ENCODE data around the gene ANKHD1. TPM values are rescaled to one million over a fixed set of nuclear protein-coding genes. Genes with fewer than 3 reads are reported as not detected.

ANKHD1 gene
- total RNA-seq, 2 experiments from 2014 or later: 90.6 to 143 TPM

DNA sequence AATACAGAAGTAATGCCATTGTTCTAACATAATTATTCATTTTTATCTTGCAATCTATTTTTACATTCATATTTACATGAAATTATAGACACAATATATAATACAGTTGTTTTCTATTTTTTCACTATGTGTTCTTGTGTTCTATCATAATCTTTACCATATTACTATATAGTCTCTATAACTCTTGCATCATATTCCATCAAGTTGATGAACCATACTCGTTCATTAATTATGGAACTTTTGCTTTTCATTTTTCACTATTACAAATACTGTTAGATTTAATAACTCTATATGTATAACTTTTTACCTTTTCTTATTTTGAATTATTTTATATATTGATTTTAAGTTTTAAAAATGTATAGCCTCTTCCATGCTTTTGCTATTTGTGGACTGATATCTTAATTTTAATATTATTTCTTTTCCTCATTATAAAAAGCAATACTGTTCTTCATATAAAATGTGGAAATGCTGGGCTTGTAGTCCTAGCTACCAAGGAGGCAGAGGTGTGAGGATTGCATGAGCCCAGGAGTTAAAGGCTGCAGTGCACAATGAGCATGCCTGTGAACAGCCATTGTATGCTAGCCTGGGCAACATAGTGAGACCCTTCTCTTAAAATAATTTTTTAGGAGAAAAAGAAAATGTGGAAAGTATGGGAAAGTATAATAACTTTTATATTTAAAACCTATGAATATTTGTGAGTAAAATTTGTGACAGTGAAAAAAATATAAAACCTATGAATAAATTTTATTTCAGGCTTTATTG is 65.5 kb downstream of the ANKHD1 start:
- Histone ChIP-seq H4K20me1 (ENCODE audit: insufficient read depth, low read length) (no peaks in the 10 kb centered on the region), H3K79me2 (ENCODE audit: insufficient read depth, low read depth, low read length) (peaks cover 3% of the 10 kb centered on the region; the same call in 1 of the 2 replicates), H3K4me2 (ENCODE audit: low read length) (no peak overlapping the region), H3K36me3 (ENCODE audit: insufficient read depth, low read length) (peaks cover 71% of the 10 kb centered on the region), H2AFZ (ENCODE audit: low read length) (no peak overlapping the region), H3K9me3 (ENCODE audit: low read length) (no peaks in the 10 kb centered on the region), H3K27ac (ENCODE audit: low read depth, low read length, poor library complexity, severe bottlenecking) (no peak overlapping the region), H3K4me3 (ENCODE audit: low read depth, low read length, poor library complexity, severe bottlenecking) (no peak overlapping the region), H3K9me2 (ENCODE audit: insufficient read depth, low read length) (no peaks in the 10 kb centered on the region), H3K4me1 (ENCODE audit: insufficient read depth, low read length, poor library complexity, severe bottlenecking) (no peaks in the 10 kb centered on the region)
- BruUV-seq (replicated peaks): no TSS peak
- no peak for DNase-seq (ENCODE audit: low spot score)
- CTCF ChIA-PET (ENCODE audit: unreplicated experiment): no interaction called here
- intact Hi-C loops (cut with micrococcal nuclease; ENCODE audit: unreplicated experiment): no loop called here
- TF ChIP-seq, protein P1, sequence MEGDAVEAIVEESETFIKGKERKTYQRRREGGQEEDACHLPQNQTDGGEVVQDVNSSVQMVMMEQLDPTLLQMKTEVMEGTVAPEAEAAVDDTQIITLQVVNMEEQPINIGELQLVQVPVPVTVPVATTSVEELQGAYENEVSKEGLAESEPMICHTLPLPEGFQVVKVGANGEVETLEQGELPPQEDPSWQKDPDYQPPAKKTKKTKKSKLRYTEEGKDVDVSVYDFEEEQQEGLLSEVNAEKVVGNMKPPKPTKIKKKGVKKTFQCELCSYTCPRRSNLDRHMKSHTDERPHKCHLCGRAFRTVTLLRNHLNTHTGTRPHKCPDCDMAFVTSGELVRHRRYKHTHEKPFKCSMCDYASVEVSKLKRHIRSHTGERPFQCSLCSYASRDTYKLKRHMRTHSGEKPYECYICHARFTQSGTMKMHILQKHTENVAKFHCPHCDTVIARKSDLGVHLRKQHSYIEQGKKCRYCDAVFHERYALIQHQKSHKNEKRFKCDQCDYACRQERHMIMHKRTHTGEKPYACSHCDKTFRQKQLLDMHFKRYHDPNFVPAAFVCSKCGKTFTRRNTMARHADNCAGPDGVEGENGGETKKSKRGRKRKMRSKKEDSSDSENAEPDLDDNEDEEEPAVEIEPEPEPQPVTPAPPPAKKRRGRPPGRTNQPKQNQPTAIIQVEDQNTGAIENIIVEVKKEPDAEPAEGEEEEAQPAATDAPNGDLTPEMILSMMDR (conservative IDR thresholded peaks at IDR 0.05; ENCODE audit: low read length): no peak
- TF ChIP-seq EZH2phosphoT487 (IDR thresholded peaks at IDR 0.05; ENCODE audit: borderline replicate concordance, low read depth, low read length): no peak
- POLR2A ChIA-PET: no interaction called here

DNA sequence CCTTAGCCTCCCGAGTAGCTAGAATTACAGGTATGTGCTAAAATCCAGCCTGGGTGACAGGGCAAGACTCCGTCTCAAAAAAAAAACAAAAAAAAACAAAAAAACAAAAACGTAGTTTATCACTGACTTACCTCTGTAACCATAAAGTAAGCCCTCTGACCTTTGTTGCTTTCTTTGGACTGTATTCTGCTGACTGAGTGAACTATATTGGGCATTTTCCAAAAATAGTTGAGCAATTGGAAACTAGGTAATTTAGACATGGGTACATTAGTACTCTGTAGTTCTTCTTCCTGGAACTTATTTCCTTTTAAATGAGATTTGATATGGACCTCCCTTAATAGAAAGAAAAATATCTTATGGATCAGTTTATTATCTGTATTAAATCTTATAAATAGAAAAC is 66.6 kb downstream of the ANKHD1 start:
- intact Hi-C loops (cut with micrococcal nuclease; ENCODE audit: unreplicated experiment): no loop called here
- no peak for DNase-seq (ENCODE audit: low spot score)
- Histone ChIP-seq H3K9me2 (ENCODE audit: insufficient read depth, low read length) (no peaks in the 10 kb centered on the region), H4K20me1 (ENCODE audit: insufficient read depth, low read length) (no peaks in the 10 kb centered on the region), H3K36me3 (ENCODE audit: insufficient read depth, low read length) (peaks cover 73% of the 10 kb centered on the region), H3K4me3 (ENCODE audit: low read depth, low read length, poor library complexity, severe bottlenecking) (no peak overlapping the region), H3K79me2 (ENCODE audit: insufficient read depth, low read depth, low read length) (peaks cover 3% of the 10 kb centered on the region; the same call in 1 of the 2 replicates), H3K4me1 (ENCODE audit: insufficient read depth, low read length, poor library complexity, severe bottlenecking) (no peaks in the 10 kb centered on the region), H3K4me2 (ENCODE audit: low read length) (no peak overlapping the region), H3K9me3 (ENCODE audit: low read length) (no peaks in the 10 kb centered on the region), H2AFZ (ENCODE audit: low read length) (no peak overlapping the region), H3K27ac (ENCODE audit: low read depth, low read length, poor library complexity, severe bottlenecking) (no peak overlapping the region)
- ChIA-PET CTCF (ENCODE audit: unreplicated experiment) (no interaction called here), POLR2A (interaction anchor here (0.6 kb wide), 1 partner anchor 26 kb away, joined by 6 read pairs; no protein-coding TSS in a partner anchor)
- BruUV-seq (replicated peaks): no TSS peak
- TF ChIP-seq EZH2phosphoT487 (IDR thresholded peaks at IDR 0.05; ENCODE audit: borderline replicate concordance, low read depth, low read length): no peak
- TF ChIP-seq, protein P1 (conservative IDR thresholded peaks at IDR 0.05; ENCODE audit: low read length): no peak

DNA sequence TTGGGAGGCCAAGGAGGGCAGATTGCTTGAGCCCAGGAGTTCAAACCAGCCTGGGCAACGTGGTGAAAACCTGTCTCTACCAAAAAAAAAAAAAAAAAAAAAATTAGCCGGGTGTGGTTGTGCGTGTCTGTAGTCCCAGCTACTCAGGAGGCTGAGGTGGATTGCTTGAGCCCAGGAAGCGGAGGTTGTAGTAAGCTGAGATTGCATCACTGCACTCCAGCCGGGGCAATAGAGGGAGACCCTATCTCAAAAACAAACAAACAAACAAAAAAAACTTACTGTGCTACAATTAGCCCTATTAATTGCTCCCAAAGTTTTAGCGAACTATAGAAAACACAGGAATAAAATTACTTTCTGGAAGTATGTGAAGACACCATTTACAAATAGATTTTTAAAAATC is 67.6 kb downstream of the ANKHD1 start:
- TF ChIP-seq, protein P1 (conservative IDR thresholded peaks at IDR 0.05; ENCODE audit: low read length): no peak
- TF ChIP-seq EZH2phosphoT487 (IDR thresholded peaks at IDR 0.05; ENCODE audit: borderline replicate concordance, low read depth, low read length): no peak
- intact Hi-C loops (cut with micrococcal nuclease; ENCODE audit: unreplicated experiment): no loop called here
- no TSS peak for BruUV-seq (replicated peaks)
- DNase-seq (ENCODE audit: low spot score): no peak
- Histone ChIP-seq H3K9me3 (ENCODE audit: low read length) (no peaks in the 10 kb centered on the region), H3K4me1 (ENCODE audit: insufficient read depth, low read length, poor library complexity, severe bottlenecking) (no peaks in the 10 kb centered on the region), H3K4me2 (ENCODE audit: low read length) (no peak overlapping the region), H3K36me3 (ENCODE audit: insufficient read depth, low read length) (peaks cover 72% of the 10 kb centered on the region), H3K9me2 (ENCODE audit: insufficient read depth, low read length) (no peaks in the 10 kb centered on the region), H3K27ac (ENCODE audit: low read depth, low read length, poor library complexity, severe bottlenecking) (no peak overlapping the region), H3K4me3 (ENCODE audit: low read depth, low read length, poor library complexity, severe bottlenecking) (no peak overlapping the region), H4K20me1 (ENCODE audit: insufficient read depth, low read length) (no peaks in the 10 kb centered on the region), H2AFZ (ENCODE audit: low read length) (no peak overlapping the region), H3K79me2 (ENCODE audit: insufficient read depth, low read depth, low read length) (peaks cover 3% of the 10 kb centered on the region; the same call in 1 of the 2 replicates)
- ChIA-PET CTCF (ENCODE audit: unreplicated experiment) (no interaction called here), POLR2A (interaction anchor here (0.7 to 1.0 kb wide), 3 partner anchors 18 to 355 kb away, joined by 3 read pairs; no protein-coding TSS in a partner anchor)

All from OCI-LY7 (cell line).